HL-60/S4 (cell line): ENCODE measurements around the gene MYH14.
"Not testable (repeated sequence)": the region's sequence is repeated elsewhere in the genome, so short reads cannot be mapped to it uniquely, and the experiment has no call there.

Source experiments
- in situ Hi-C: fragments of 300-500 bp; cut with MboI; formaldehyde crosslinking; loops from 2 replicates; pipeline ENCODE4 v1.14.3; 2022; ENCODE audit warnings: low sequenced_read_pairs

MYH14 gene

GRCh38 chr19:50315773-50316448 is 112.5 kb downstream of the MYH14 start:
- in situ Hi-C loops, result no loop called here

GRCh38 chr19:50317115-50317514 is 113.7 kb downstream of the MYH14 start:
- in situ Hi-C loops, result no loop called here

GRCh38 chr19:50318438-50318837 is 115.0 kb downstream of the MYH14 start:
- in situ Hi-C loops, result no loop called here

GRCh38 chr19:50319156-50319555 is 115.7 kb downstream of the MYH14 start:
- in situ Hi-C loops, result no loop called here

GRCh38 chr19:50320051-50320450 is 116.6 kb downstream of the MYH14 start:
- in situ Hi-C loops, result no loop called here

- in situ Hi-C loops, result no loop called here
Observed at GRCh38 chr19:50320596-50320995, 117.2 kb downstream of the MYH14 start.

- in situ Hi-C loops, result no loop called here
Observed at GRCh38 chr19:50321831-50322230, 118.4 kb downstream of the MYH14 start.

GRCh38 chr19:50322234-50322633 is 118.8 kb downstream of the MYH14 start:
- in situ Hi-C loops, result no loop called here

- in situ Hi-C loops, result no loop called here
Observed at GRCh38 chr19:50322931-50323781, 119.7 kb downstream of the MYH14 start.

GRCh38 chr19:50323782-50324133 is 120.3 kb downstream of the MYH14 start:
- in situ Hi-C loops, result no loop called here

- in situ Hi-C loops, result no loop called here
Observed at GRCh38 chr19:50324331-50324730, 120.9 kb downstream of the MYH14 start.

GRCh38 chr19:50325310-50326100 is 122.1 kb downstream of the MYH14 start:
- in situ Hi-C loops, result no loop called here

- in situ Hi-C loops, result no loop called here
Observed at GRCh38 chr19:50326101-50326664, 122.8 kb downstream of the MYH14 start.

GRCh38 chr19:50327013-50327412 is 123.6 kb downstream of the MYH14 start:
- in situ Hi-C loops, result no loop called here

GRCh38 chr19:50327461-50328223 is 124.2 kb downstream of the MYH14 start:
- in situ Hi-C loops, result no loop called here

- in situ Hi-C loops, result no loop called here
Observed at GRCh38 chr19:50328224-50328872, 124.9 kb downstream of the MYH14 start.

- in situ Hi-C loops, result no loop called here
Observed at GRCh38 chr19:50328873-50329145, 125.4 kb downstream of the MYH14 start.

GRCh38 chr19:50329146-50329925 is 125.9 kb downstream of the MYH14 start, which contains the start of gene KCNC3:
Gene KCNC3, minus strand, starts transcription at chr19:50329377. Its CDS starts 295 bp downstream, at chr19:50329082.
- in situ Hi-C loops, result no loop called here

- in situ Hi-C loops, result not testable (repeated sequence)
Observed at GRCh38 chr19:50329926-50330294, 126.5 kb downstream of the MYH14 start.
